B cell (primary cell): ENCODE measurements around the gene SEC31B.

Experiments used
- EZH2 ChIP-seq: IDR thresholded peaks from 2 replicates; pipeline ENCODE4 v1.6.1; 2012; ENCODE audit warnings: borderline replicate concordance, low read depth, mild to moderate bottlenecking, moderate library complexity, low read length; ENCODE audit not compliant: insufficient read depth, poor library complexity, severe bottlenecking
- TF ChIP-seq, protein P1 (sequence below): fragments of 200-600 bp; IDR thresholded peaks from one replicate; pipeline ENCODE4 v1.8.0; 2022; ENCODE audit warnings: antibody characterized with exemption, mild to moderate bottlenecking

DNA sequence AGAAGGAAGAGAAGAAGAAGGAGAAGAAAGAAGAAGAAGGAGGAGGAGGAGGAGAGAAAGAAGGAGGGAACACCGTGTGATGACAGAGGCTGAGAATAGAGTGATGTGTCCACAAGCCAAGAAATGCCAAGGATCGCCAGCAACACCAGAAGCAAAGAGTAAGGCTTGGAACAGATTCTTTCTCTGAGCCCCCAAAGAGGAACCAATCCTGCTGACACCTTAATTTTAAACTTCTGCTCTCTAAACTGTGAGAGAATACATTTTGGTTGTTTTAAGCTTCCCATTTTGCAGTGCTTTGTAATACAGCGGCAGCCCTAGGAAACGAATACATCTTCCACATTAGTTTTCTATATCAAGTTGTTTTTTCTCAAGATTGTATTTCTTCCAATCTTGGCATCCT lies 70.7 kb downstream of the SEC31B start:
- TF ChIP-seq, protein P1, sequence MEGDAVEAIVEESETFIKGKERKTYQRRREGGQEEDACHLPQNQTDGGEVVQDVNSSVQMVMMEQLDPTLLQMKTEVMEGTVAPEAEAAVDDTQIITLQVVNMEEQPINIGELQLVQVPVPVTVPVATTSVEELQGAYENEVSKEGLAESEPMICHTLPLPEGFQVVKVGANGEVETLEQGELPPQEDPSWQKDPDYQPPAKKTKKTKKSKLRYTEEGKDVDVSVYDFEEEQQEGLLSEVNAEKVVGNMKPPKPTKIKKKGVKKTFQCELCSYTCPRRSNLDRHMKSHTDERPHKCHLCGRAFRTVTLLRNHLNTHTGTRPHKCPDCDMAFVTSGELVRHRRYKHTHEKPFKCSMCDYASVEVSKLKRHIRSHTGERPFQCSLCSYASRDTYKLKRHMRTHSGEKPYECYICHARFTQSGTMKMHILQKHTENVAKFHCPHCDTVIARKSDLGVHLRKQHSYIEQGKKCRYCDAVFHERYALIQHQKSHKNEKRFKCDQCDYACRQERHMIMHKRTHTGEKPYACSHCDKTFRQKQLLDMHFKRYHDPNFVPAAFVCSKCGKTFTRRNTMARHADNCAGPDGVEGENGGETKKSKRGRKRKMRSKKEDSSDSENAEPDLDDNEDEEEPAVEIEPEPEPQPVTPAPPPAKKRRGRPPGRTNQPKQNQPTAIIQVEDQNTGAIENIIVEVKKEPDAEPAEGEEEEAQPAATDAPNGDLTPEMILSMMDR, result no peak
- no peak for TF ChIP-seq EZH2
